H9 (cell line): ENCODE data around the gene SPRY4. TPM values are rescaled to one million over a fixed set of nuclear protein-coding genes. Genes with fewer than 3 reads are reported as not detected.

ENCODE experiments used
- DNase-seq: peaks from one replicate; pipeline ENCODE4 v3.0.0-alpha.2; 2017
- H2AFZ ChIP-seq: one replicate; pipeline ENCODE4 v1.6.1; 2013; ENCODE audit warnings: mild to moderate bottlenecking, low read length, control low read depth, moderate library complexity
- H2AK5ac ChIP-seq: 2 replicates; pipeline ENCODE4 v1.6.1; 2013; ENCODE audit warnings: low read length, control low read depth, mixed read lengths; ENCODE audit not compliant: insufficient read length
- H2BK120ac ChIP-seq: one replicate; pipeline ENCODE4 v1.6.1; 2013; ENCODE audit warnings: low read depth, mild to moderate bottlenecking, low read length, control low read depth, inconsistent platforms; ENCODE audit not compliant: poor library complexity, severe bottlenecking
- H2BK12ac ChIP-seq: 2 replicates; pipeline ENCODE4 v1.6.1; 2013; ENCODE audit warnings: low read length, control low read depth, mixed read lengths, low read depth; ENCODE audit not compliant: insufficient read length
- H2BK15ac ChIP-seq: 2 replicates; pipeline ENCODE4 v1.6.1; 2013; ENCODE audit warnings: low read depth, low read length, control low read depth
- H2BK20ac ChIP-seq: one replicate; pipeline ENCODE4 v1.6.1; 2013; ENCODE audit warnings: low read depth, mild to moderate bottlenecking, low read length, control low read depth, inconsistent platforms; ENCODE audit not compliant: poor library complexity, severe bottlenecking
- H2BK5ac ChIP-seq: 2 replicates; pipeline ENCODE4 v1.6.1; 2013; ENCODE audit warnings: low read length, control low read depth, mixed read lengths; ENCODE audit not compliant: insufficient read length
- H3K14ac ChIP-seq: 2 replicates; pipeline ENCODE4 v1.6.1; 2013; ENCODE audit warnings: low read length, control low read depth; ENCODE audit not compliant: insufficient read depth
- H3K18ac ChIP-seq: 2 replicates; pipeline ENCODE4 v1.6.1; 2013; ENCODE audit warnings: low read depth, mild to moderate bottlenecking, mixed read lengths, low read length, control low read depth; ENCODE audit not compliant: insufficient read length
- H3K23ac ChIP-seq: 2 replicates; pipeline ENCODE4 v1.6.1; 2013; ENCODE audit warnings: low read length, control low read depth, mixed read lengths, low read depth; ENCODE audit not compliant: insufficient read length
- H3K23me2 ChIP-seq: 2 replicates; pipeline ENCODE4 v1.6.1; 2013; ENCODE audit warnings: low read depth, mild to moderate bottlenecking, mixed read lengths, low read length, control low read depth; ENCODE audit not compliant: insufficient read length, poor library complexity, severe bottlenecking
- H3K27ac ChIP-seq: 2 replicates; pipeline ENCODE4 v1.5.1; 2013; ENCODE audit warnings: low read length, control low read depth, mixed read lengths, low read depth; ENCODE audit not compliant: insufficient read length
- H3K27me3 ChIP-seq: 2 replicates; pipeline ENCODE4 v1.6.1; 2013; ENCODE audit warnings: low read length, control low read depth, inconsistent platforms; ENCODE audit not compliant: insufficient read depth
- H3K4ac ChIP-seq: 2 replicates; pipeline ENCODE4 v1.6.1; 2013; ENCODE audit warnings: low read depth, mild to moderate bottlenecking, control low read depth, inconsistent platforms, low read length, moderate library complexity
- H3K4me1 ChIP-seq: 2 replicates; pipeline ENCODE4 v1.6.1; 2013; ENCODE audit warnings: low read length, control low read depth, inconsistent platforms; ENCODE audit not compliant: insufficient read depth
- H3K4me2 ChIP-seq: 2 replicates; pipeline ENCODE4 v1.6.1; 2013; ENCODE audit warnings: low read length, control low read depth, mixed read lengths; ENCODE audit not compliant: insufficient read length, insufficient read depth
- H3K56ac ChIP-seq: 2 replicates; pipeline ENCODE4 v1.6.1; 2013; ENCODE audit warnings: low read depth, mild to moderate bottlenecking, mixed read lengths, low read length, control low read depth; ENCODE audit not compliant: insufficient read length
- H3K79me1 ChIP-seq: 2 replicates; pipeline ENCODE4 v1.6.1; 2013; ENCODE audit warnings: low read depth, mild to moderate bottlenecking, moderate library complexity, low read length, control low read depth, inconsistent platforms; ENCODE audit not compliant: insufficient read depth, poor library complexity, severe bottlenecking
- H3K79me2 ChIP-seq: 2 replicates; pipeline ENCODE4 v1.6.1; 2013; ENCODE audit warnings: low read length, control low read depth, inconsistent platforms; ENCODE audit not compliant: insufficient read depth
- H3K9ac ChIP-seq: 2 replicates; pipeline ENCODE4 v1.6.1; 2013; ENCODE audit warnings: low read length, control low read depth, mixed read lengths; ENCODE audit not compliant: insufficient read length; ENCODE audit errors: extremely low read depth
- H3K9me3 ChIP-seq: one replicate; pipeline ENCODE4 v1.6.1; 2013; ENCODE audit warnings: low read depth, low read length, inconsistent platforms; ENCODE audit not compliant: control insufficient read depth
- H3T11ph ChIP-seq: one replicate; pipeline ENCODE4 v1.6.1; 2013; ENCODE audit warnings: mild to moderate bottlenecking, low read length, control low read depth, inconsistent platforms
- H4K20me1 ChIP-seq: one replicate; pipeline ENCODE4 v1.6.1; 2013; ENCODE audit not compliant: control insufficient read depth, insufficient read length, insufficient read depth
- H4K5ac ChIP-seq: 2 replicates; pipeline ENCODE4 v1.6.1; 2013; ENCODE audit warnings: low read depth, mild to moderate bottlenecking, mixed read lengths, low read length, control low read depth; ENCODE audit not compliant: insufficient read length
- H4K8ac ChIP-seq: replicated peaks from 2 replicates; pipeline ENCODE4 v1.6.1; 2013; ENCODE audit warnings: low read length, control low read depth, mixed read lengths, low read depth; ENCODE audit not compliant: insufficient read length
- H4K91ac ChIP-seq: 2 replicates; pipeline ENCODE4 v1.6.1; 2013; ENCODE audit warnings: low read depth, mild to moderate bottlenecking, moderate library complexity, mixed read lengths, low read length, control low read depth; ENCODE audit not compliant: insufficient read length
- H3K27ac Mint-ChIP-seq, 3 experiments: 2 replicates in 2 of 3; 3 replicates in 1 of 3; pipeline ENCODE4 v1.8.0; 2020 to 2021; ENCODE audit warnings: mixed read lengths in 3 of 3, mild to moderate bottlenecking in 1 of 3, moderate library complexity in 1 of 3
- H3K27me3 Mint-ChIP-seq: 2 replicates; pipeline ENCODE4 v1.8.0; 2021; ENCODE audit warnings: low read depth, mild to moderate bottlenecking, moderate library complexity, mixed read lengths
- H3K36me3 Mint-ChIP-seq, 3 experiments: 2 replicates in 2 of 3; 3 replicates in 1 of 3; pipeline ENCODE4 v1.8.0; 2020 to 2021; ENCODE audit warnings: low read depth in 3 of 3, mixed read lengths in 3 of 3; ENCODE audit not compliant: insufficient read depth in 1 of 3
- H3K4me1 Mint-ChIP-seq, 2 experiments: 2 replicates each; pipeline ENCODE4 v1.8.0; 2020; ENCODE audit warnings: mixed read lengths in 2 of 2
- H3K4me3 Mint-ChIP-seq, 2 experiments: 2 replicates in 1 of 2; 3 replicates in 1 of 2; pipeline ENCODE4 v1.8.0; 2020 to 2021; ENCODE audit warnings: mild to moderate bottlenecking in 2 of 2, mixed read lengths in 2 of 2, moderate library complexity in 1 of 2
- H3K9me3 Mint-ChIP-seq, 2 experiments: 2 replicates in 1 of 2; 3 replicates in 1 of 2; pipeline ENCODE4 v1.8.0; 2020; ENCODE audit warnings: mild to moderate bottlenecking in 2 of 2, mixed read lengths in 2 of 2, moderate library complexity in 1 of 2
- CTCF ChIP-seq: fragments of 200-600 bp; sonication (generic); conservative IDR thresholded peaks from 3 replicates; pipeline ENCODE4 v1.8.0; 2021; ENCODE audit warnings: antibody characterized with exemption, mild to moderate bottlenecking
- WGBS: extraction: QIAGEN DNeasy Blood & Tissue Kit; methylation state at CpG from one replicate; pipeline ENCODE4 v1.1.7; 2013; ENCODE audit warnings: missing lambda C conversion rate, low lambda C conversion rate, mixed read lengths; ENCODE audit not compliant: insufficient read length; ENCODE audit errors: extremely low coverage; 5-methylcytosine and 5-hydroxymethylcytosine counted together
- total RNA-seq: library from RNA; stranded (reverse); gene quantifications from 2 replicates; pipeline ENCODE4 v1.2.1, GENCODE V29; 2021

The SPRY4 gene
- total RNA-seq, 1 experiment from 2014 or later: 92.4 TPM

DNA sequence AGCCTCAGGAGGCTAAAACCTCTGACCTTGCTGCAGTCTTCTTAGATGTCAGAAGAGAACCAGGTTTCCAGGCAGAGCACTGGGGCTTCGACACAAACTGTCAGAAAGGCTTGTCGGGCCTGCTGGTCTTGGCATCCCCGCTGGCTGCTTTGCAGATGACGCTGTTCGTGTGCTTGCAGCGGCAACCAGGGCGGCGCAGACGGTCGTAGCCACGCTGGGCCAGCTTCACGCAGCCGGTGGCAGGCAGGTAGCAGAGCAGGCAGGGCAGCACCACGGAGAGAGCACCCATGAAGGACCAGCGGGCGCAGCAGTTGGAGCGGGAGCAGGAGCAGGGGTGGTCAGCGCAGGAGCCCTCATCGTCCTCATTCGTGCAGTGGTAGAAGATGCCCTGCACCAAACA is 10.7 kb downstream of the SPRY4 start:
- Histone ChIP-seq H2AFZ (no peak overlapping the region), H3K14ac (no peak overlapping the region), H3K9ac (no peak overlapping the region), H3K4me1 (peaks cover 11% of the 10 kb centered on the region), H3K56ac (no peak overlapping the region), H4K8ac (no peak overlapping the region), H3K79me1 (no peaks in the 10 kb centered on the region), H3K18ac (no peak overlapping the region), H3K27ac (no peak overlapping the region), H3K9me3 (no peaks in the 10 kb centered on the region), H3K79me2 (peaks cover 82% of the 10 kb centered on the region), H3T11ph (no peak overlapping the region), H2BK120ac (no peak overlapping the region), H3K23ac (no peak overlapping the region), H3K27me3 (no peaks in the 10 kb centered on the region), H4K91ac (no peak overlapping the region), H2BK15ac (no peak overlapping the region), H2BK5ac (no peak overlapping the region), H3K4ac (no peak overlapping the region), H3K23me2 (no peaks in the 10 kb centered on the region), H2AK5ac (no peak overlapping the region), H3K4me2 (no peak overlapping the region), H4K20me1 (peaks cover 2% of the 10 kb centered on the region), H2BK12ac (no peak overlapping the region), H2BK20ac (no peak overlapping the region), H4K5ac (no peak overlapping the region)
- no peak for TF ChIP-seq CTCF
- no CpG with 5 or more reads among the region's 20 CpGs for WGBS
- peak overlapping the region in 1 of 2 experiments; percentile 67; a peak in 3 of 5 replicates for H3K4me3 Mint-ChIP-seq
- no peaks in the 10 kb centered on the region for H3K9me3 Mint-ChIP-seq
- no peak overlapping the region; a peak in 1 of 7 replicates for H3K27ac Mint-ChIP-seq
- H3K27me3 Mint-ChIP-seq: no peaks in the 10 kb centered on the region; the same call in 1 of the 2 replicates
- H3K4me1 Mint-ChIP-seq: peaks cover 59 to 67% of the 10 kb centered on the region in 2 experiments
- H3K36me3 Mint-ChIP-seq: peaks cover 39 to 94% (median 87%) of the 10 kb centered on the region in 3 experiments
- DNase-seq: no peak
